WTC11 (cell line): ENCODE results near the gene VIT. TPM values are rescaled to one million over a fixed set of nuclear protein-coding genes. Genes with fewer than 3 reads are reported as not detected.
"Not testable (repeated sequence)": the region's sequence is repeated elsewhere in the genome, so short reads cannot be mapped to it uniquely, and the experiment has no call there.

Source experiments
- ATAC-seq: fragments of 200-7000 bp; cut with Tn5 transposase; 2 replicates; pipeline ENCODE4 v1.10.0; 2021; ENCODE audit warnings: mild to moderate bottlenecking, moderate library complexity
- CTCF ChIA-PET: fragments of 300-600 bp; sonication (Branson Sonifier 250); formaldehyde crosslinking; loops from one replicate; lab custom pipeline; 2021; ENCODE audit warnings: antibody characterized with exemption; lab: Charles Lee
- POLR2A ChIA-PET: fragments of 350-600 bp; sonication (Branson Sonifier 250); formaldehyde crosslinking; loops from one replicate; lab custom pipeline; 2021; ENCODE audit warnings: antibody characterized with exemption; lab: Charles Lee
- DNase-seq: peaks from one replicate; pipeline ENCODE4 v3.0.0; 2021; ENCODE audit warnings: low spot score
- H3K27ac Mint-ChIP-seq: 2 replicates; pipeline ENCODE4 v1.8.0; 2021; ENCODE audit warnings: mixed read lengths
- H3K27me3 Mint-ChIP-seq: 2 replicates; pipeline ENCODE4 v1.8.0; 2021; ENCODE audit warnings: low read depth, mild to moderate bottlenecking, moderate library complexity, mixed read lengths
- H3K36me3 Mint-ChIP-seq: 2 replicates; pipeline ENCODE4 v1.8.0; 2021; ENCODE audit warnings: mixed read lengths
- H3K4me1 Mint-ChIP-seq: 2 replicates; pipeline ENCODE4 v1.8.0; 2022; ENCODE audit warnings: mixed read lengths
- H3K4me3 Mint-ChIP-seq: 2 replicates; pipeline ENCODE4 v1.8.0; 2021; ENCODE audit warnings: mild to moderate bottlenecking, moderate library complexity, mixed read lengths
- H3K9me3 Mint-ChIP-seq: 2 replicates; pipeline ENCODE4 v1.8.0; 2021; ENCODE audit warnings: mixed read lengths
- CBFB ChIP-seq: sonication (generic); formaldehyde crosslinking; IDR thresholded peaks from 2 replicates; pipeline ENCODE4 v1.8.1; 2022; ENCODE audit warnings: mild to moderate bottlenecking, low read depth, missing genetic modification reagents
- MYBL2 ChIP-seq: sonication (generic); formaldehyde crosslinking; IDR thresholded peaks from 2 replicates; pipeline ENCODE4 v1.8.1; 2023; ENCODE audit warnings: mild to moderate bottlenecking, moderate library complexity, missing genetic modification reagents
- NR3C1 ChIP-seq: sonication (generic); formaldehyde crosslinking; conservative IDR thresholded peaks from 2 replicates; pipeline ENCODE4 v1.8.1; 2023; ENCODE audit warnings: low read depth, mild to moderate bottlenecking, missing genetic modification reagents
- PRRX2 ChIP-seq: fragments of 250-450 bp; sonication (Bioruptor Pico); IDR thresholded peaks from 2 replicates; pipeline ENCODE4 v1.8.0; 2021; ENCODE audit warnings: mild to moderate bottlenecking
- RORB ChIP-seq: fragments of 250-450 bp; sonication (Bioruptor Pico); IDR thresholded peaks from 2 replicates; pipeline ENCODE4 v1.9.0; 2021; ENCODE audit warnings: mild to moderate bottlenecking
- ZNF121 ChIP-seq: sonication (generic); formaldehyde crosslinking; IDR thresholded peaks from 2 replicates; pipeline ENCODE4 v1.8.0; 2023; ENCODE audit warnings: missing genetic modification reagents
- total RNA-seq: library from RNA; stranded (reverse); gene quantifications from 3 replicates; pipeline ENCODE4 v1.2.3, GENCODE V29; 2021
- TF ChIP-seq, protein P1 (sequence below): sonication (generic); formaldehyde crosslinking; IDR thresholded peaks from 2 replicates; pipeline ENCODE4 v1.8.1; 2022; ENCODE audit warnings: low read depth, mild to moderate bottlenecking, moderate library complexity, missing genetic modification reagents, borderline replicate concordance
- TF ChIP-seq, protein P2 (sequence below): sonication (generic); formaldehyde crosslinking; IDR thresholded peaks from 2 replicates; pipeline ENCODE4 v1.8.0; 2023; ENCODE audit warnings: missing genetic modification reagents
- TF ChIP-seq, protein P3 (sequence below): fragments of 200-600 bp; IDR thresholded peaks from 2 replicates; pipeline ENCODE4 v1.8.0; 2022; ENCODE audit warnings: antibody characterized with exemption
- TF ChIP-seq, protein P4 (sequence below): sonication (generic); formaldehyde crosslinking; IDR thresholded peaks from 2 replicates; pipeline ENCODE4 v1.8.0; 2023; ENCODE audit warnings: mild to moderate bottlenecking, missing genetic modification reagents
- TF ChIP-seq, protein P5 (sequence below): fragments of 250-450 bp; sonication (Bioruptor Pico); IDR thresholded peaks from 2 replicates; pipeline ENCODE4 v1.9.0; 2021; ENCODE audit warnings: moderate library complexity, mild to moderate bottlenecking, inconsistent platforms, borderline replicate concordance
- TF ChIP-seq, protein P6 (sequence below): fragments of 250-450 bp; sonication (Bioruptor Pico); IDR thresholded peaks from 2 replicates; pipeline ENCODE4 v2.1.2; 2022; ENCODE audit warnings: mild to moderate bottlenecking, moderate library complexity

The VIT gene
- total RNA-seq, 1 experiment from 2014 or later, result 0.46 TPM

DNA sequence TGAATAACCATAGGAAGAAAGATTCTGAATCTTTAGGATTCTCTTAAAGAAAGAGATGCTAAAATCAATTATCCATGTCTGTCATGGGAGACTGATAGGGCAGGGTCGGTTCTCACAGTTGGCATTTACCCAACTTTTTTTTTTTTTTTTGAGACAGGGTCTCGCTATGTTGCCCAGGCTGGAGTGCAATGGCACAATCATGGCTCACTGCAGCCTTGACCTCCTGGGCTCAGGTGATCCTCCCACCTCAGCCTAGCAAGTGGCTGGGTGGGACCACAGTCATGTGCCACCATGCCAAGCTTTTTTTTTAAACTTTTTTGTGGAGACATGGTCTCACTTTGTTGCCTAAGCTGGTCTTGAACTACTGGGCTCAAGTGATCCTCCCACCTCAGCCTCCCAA is 128.2 kb downstream of the VIT start:
- POLR2A ChIA-PET, result interaction anchor here (0.6 kb wide), 1 partner anchor 15 kb away, joined by 4 read pairs; no protein-coding TSS in a partner anchor
- Mint-ChIP-seq H3K27ac (peak overlapping the region; percentile 78), H3K4me3 (peak overlapping the region; percentile 14; the same call in 1 of the 2 replicates), H3K4me1 (peaks cover 19% of the 10 kb centered on the region)
- H3K36me3 Mint-ChIP-seq, H3K27me3 Mint-ChIP-seq, DNase-seq, H3K9me3 Mint-ChIP-seq, ATAC-seq, CTCF ChIA-PET: not testable (repeated sequence)
- TF ChIP-seq ZNF121 (CRISPR knock-in tag), result peak; percentile 95

DNA sequence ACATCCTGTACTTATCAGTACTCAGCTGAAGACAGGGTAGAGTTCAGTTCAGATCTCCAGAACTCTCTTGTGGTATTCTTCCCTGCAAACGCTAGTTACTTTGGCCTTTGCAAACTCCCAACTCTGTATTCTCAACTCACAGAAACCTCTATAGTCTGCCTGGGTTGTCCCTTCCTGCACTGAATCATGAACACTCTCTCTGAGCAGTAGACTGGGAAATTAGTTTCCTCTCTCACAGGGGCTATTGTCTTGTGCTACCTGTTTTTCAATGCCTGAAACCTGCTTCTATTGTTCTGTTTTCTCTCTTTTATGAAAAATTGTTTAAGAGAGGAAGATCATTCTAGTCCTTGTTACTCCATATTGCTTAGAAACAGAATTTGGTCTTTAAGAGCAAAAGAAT is 134.7 kb downstream of the VIT start:
- ChIA-PET POLR2A (no interaction called here), CTCF (interaction anchor here (0.6 to 1.1 kb wide), 3 partner anchors 9 to 60 kb away, joined by 3 read pairs; no protein-coding TSS in a partner anchor)
- H3K27me3 Mint-ChIP-seq, result no peaks in the 10 kb centered on the region
- TF ChIP-seq, protein P1, sequence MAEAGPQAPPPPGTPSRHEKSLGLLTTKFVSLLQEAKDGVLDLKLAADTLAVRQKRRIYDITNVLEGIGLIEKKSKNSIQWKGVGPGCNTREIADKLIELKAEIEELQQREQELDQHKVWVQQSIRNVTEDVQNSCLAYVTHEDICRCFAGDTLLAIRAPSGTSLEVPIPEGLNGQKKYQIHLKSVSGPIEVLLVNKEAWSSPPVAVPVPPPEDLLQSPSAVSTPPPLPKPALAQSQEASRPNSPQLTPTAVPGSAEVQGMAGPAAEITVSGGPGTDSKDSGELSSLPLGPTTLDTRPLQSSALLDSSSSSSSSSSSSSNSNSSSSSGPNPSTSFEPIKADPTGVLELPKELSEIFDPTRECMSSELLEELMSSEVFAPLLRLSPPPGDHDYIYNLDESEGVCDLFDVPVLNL (CRISPR knock-in tag), result no peak
- no peak overlapping the region for H3K27ac Mint-ChIP-seq
- H3K4me3 Mint-ChIP-seq, result no peak overlapping the region
- H3K4me1 Mint-ChIP-seq, result peaks cover 30% of the 10 kb centered on the region
- ATAC-seq (peak; percentile 29), DNase-seq (no peak)
- H3K9me3 Mint-ChIP-seq, result peaks cover 19% of the 10 kb centered on the region
- peaks cover 18% of the 10 kb centered on the region for H3K36me3 Mint-ChIP-seq

DNA sequence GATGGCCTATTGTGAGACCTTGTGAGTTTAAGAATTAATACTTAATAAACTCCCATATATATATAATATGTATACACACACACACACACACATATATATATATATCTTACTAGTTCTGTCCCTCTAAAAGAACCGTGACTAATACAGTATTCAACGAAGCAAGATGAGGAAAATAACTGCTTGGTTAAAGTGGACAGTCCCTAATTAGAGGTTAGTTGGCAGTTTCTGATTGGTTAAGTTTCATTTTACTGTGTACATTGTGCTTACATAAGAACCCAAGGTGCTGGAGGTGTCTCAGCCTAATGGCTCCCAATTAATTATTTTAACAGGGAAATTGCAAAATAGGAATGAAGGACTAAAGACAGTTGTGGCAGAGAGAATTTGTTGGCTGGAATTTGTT is 137.7 kb downstream of the VIT start:
- ATAC-seq (no peak), DNase-seq (no peak)
- POLR2A ChIA-PET, result no interaction called here
- CTCF ChIA-PET, result interaction anchor here (0.6 to 2.2 kb wide), 3 partner anchors 12 to 228 kb away, joined by 3 to 10 read pairs (median 6); no protein-coding TSS in a partner anchor
- TF ChIP-seq, protein P2, sequence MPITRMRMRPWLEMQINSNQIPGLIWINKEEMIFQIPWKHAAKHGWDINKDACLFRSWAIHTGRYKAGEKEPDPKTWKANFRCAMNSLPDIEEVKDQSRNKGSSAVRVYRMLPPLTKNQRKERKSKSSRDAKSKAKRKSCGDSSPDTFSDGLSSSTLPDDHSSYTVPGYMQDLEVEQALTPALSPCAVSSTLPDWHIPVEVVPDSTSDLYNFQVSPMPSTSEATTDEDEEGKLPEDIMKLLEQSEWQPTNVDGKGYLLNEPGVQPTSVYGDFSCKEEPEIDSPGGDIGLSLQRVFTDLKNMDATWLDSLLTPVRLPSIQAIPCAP (CRISPR knock-in tag), result no peak
- Mint-ChIP-seq H3K36me3 (peaks cover 18% of the 10 kb centered on the region), H3K27ac (peak overlapping the region; percentile 39; the same call in 1 of the 2 replicates), H3K9me3 (peaks cover 22% of the 10 kb centered on the region), H3K27me3 (no peaks in the 10 kb centered on the region), H3K4me1 (peaks cover 34% of the 10 kb centered on the region), H3K4me3 (no peak overlapping the region)

DNA sequence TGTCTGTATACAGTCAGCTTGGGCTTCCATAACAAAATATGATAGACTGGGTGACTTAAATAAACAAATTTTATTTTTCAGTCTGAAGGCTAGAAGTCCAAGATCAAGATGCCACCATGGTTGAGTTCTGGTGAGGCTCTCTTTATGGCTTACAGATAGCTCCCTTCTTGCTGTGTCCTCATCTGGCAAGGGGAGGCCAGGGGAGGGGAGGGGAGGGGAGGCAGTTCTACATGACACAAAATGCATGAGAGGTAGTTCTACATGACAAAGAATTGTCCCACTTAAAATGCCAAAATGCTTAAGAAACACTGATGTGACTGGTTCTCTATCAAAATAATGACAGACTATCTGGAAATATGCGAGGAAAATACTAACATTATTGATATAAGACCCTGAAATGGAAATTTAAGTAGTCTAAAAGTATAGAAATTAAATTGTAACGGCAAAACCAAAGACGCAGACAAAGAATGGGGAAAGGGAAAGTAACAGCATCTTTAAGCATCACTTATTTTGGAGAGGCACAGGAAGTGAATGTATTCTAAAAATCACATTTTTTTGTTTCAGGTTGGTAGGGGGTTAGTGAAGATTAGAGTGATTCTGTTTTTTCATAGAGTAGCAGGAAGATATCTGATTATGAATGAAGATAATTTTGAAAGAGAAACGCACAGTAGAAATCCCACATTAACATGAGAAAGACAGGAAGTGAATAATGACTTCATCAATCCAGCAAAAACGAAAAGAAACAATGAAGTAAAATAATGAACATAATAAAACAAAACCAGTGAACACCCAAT is 138.4 kb downstream of the VIT start:
- Mint-ChIP-seq H3K4me3 (0 out of 2 replicates have a peak overlapping the region, but pooled peaks have one; percentile 0), H3K9me3 (peaks cover 22% of the 10 kb centered on the region), H3K27ac (peak overlapping the region; percentile 96), H3K36me3 (peaks cover 18% of the 10 kb centered on the region), H3K27me3 (no peaks in the 10 kb centered on the region), H3K4me1 (peaks cover 37% of the 10 kb centered on the region)
- no peak for DNase-seq
- TF ChIP-seq NR3C1 (CRISPR knock-in tag) (no peak), RORB (no peak), CBFB (CRISPR knock-in tag) (no peak), PRRX2 (no peak), MYBL2 (CRISPR knock-in tag) (no peak)
- TF ChIP-seq, protein P3, sequence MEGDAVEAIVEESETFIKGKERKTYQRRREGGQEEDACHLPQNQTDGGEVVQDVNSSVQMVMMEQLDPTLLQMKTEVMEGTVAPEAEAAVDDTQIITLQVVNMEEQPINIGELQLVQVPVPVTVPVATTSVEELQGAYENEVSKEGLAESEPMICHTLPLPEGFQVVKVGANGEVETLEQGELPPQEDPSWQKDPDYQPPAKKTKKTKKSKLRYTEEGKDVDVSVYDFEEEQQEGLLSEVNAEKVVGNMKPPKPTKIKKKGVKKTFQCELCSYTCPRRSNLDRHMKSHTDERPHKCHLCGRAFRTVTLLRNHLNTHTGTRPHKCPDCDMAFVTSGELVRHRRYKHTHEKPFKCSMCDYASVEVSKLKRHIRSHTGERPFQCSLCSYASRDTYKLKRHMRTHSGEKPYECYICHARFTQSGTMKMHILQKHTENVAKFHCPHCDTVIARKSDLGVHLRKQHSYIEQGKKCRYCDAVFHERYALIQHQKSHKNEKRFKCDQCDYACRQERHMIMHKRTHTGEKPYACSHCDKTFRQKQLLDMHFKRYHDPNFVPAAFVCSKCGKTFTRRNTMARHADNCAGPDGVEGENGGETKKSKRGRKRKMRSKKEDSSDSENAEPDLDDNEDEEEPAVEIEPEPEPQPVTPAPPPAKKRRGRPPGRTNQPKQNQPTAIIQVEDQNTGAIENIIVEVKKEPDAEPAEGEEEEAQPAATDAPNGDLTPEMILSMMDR, result no peak
- TF ChIP-seq, protein P4, sequence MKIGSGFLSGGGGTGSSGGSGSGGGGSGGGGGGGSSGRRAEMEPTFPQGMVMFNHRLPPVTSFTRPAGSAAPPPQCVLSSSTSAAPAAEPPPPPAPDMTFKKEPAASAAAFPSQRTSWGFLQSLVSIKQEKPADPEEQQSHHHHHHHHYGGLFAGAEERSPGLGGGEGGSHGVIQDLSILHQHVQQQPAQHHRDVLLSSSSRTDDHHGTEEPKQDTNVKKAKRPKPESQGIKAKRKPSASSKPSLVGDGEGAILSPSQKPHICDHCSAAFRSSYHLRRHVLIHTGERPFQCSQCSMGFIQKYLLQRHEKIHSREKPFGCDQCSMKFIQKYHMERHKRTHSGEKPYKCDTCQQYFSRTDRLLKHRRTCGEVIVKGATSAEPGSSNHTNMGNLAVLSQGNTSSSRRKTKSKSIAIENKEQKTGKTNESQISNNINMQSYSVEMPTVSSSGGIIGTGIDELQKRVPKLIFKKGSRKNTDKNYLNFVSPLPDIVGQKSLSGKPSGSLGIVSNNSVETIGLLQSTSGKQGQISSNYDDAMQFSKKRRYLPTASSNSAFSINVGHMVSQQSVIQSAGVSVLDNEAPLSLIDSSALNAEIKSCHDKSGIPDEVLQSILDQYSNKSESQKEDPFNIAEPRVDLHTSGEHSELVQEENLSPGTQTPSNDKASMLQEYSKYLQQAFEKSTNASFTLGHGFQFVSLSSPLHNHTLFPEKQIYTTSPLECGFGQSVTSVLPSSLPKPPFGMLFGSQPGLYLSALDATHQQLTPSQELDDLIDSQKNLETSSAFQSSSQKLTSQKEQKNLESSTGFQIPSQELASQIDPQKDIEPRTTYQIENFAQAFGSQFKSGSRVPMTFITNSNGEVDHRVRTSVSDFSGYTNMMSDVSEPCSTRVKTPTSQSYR (CRISPR knock-in tag), result no peak
- TF ChIP-seq, protein P5, sequence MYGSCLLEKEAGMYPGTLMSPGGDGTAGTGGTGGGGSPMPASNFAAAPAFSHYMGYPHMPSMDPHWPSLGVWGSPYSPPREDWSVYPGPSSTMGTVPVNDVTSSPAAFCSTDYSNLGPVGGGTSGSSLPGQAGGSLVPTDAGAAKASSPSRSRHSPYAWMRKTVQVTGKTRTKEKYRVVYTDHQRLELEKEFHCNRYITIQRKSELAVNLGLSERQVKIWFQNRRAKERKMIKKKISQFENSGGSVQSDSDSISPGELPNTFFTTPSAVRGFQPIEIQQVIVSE (CRISPR knock-in tag), result no peak
- TF ChIP-seq, protein P6, sequence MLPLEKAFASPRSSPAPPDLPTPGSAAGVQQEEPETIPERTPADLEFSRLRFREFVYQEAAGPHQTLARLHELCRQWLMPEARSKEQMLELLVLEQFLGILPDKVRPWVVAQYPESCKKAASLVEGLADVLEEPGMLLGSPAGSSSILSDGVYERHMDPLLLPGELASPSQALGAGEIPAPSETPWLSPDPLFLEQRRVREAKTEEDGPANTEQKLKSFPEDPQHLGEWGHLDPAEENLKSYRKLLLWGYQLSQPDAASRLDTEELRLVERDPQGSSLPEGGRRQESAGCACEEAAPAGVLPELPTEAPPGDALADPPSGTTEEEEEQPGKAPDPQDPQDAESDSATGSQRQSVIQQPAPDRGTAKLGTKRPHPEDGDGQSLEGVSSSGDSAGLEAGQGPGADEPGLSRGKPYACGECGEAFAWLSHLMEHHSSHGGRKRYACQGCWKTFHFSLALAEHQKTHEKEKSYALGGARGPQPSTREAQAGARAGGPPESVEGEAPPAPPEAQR (CRISPR knock-in tag), result no peak
- peak; percentile 83 for ATAC-seq
- ChIA-PET CTCF (interaction anchor here (0.6 to 2.2 kb wide), 4 partner anchors 13 to 229 kb away, joined by 3 to 10 read pairs (median 4); no protein-coding TSS in a partner anchor), POLR2A (no interaction called here)
